Measurements from ENCODE around the gene DGKG.

GRCh38 chr3:186284661-186285060 lies 77.4 kb downstream of the DGKG start:
- TF ChIP-seq CTCF (conservative IDR thresholded peaks at IDR 0.05; ENCODE audit: low read depth, low read length) (no peak), EZH2 (IDR thresholded peaks at IDR 0.05; ENCODE audit: borderline replicate concordance, low read depth, low read length, poor library complexity, severe bottlenecking) (no peak)

Data from A673 (cell line).